ENCODE results near the gene MDC1.
"Not testable (repeated sequence)": the region's sequence is repeated elsewhere in the genome, so short reads cannot be mapped to it uniquely, and the experiment has no call there.

MDC1 gene, protein sequence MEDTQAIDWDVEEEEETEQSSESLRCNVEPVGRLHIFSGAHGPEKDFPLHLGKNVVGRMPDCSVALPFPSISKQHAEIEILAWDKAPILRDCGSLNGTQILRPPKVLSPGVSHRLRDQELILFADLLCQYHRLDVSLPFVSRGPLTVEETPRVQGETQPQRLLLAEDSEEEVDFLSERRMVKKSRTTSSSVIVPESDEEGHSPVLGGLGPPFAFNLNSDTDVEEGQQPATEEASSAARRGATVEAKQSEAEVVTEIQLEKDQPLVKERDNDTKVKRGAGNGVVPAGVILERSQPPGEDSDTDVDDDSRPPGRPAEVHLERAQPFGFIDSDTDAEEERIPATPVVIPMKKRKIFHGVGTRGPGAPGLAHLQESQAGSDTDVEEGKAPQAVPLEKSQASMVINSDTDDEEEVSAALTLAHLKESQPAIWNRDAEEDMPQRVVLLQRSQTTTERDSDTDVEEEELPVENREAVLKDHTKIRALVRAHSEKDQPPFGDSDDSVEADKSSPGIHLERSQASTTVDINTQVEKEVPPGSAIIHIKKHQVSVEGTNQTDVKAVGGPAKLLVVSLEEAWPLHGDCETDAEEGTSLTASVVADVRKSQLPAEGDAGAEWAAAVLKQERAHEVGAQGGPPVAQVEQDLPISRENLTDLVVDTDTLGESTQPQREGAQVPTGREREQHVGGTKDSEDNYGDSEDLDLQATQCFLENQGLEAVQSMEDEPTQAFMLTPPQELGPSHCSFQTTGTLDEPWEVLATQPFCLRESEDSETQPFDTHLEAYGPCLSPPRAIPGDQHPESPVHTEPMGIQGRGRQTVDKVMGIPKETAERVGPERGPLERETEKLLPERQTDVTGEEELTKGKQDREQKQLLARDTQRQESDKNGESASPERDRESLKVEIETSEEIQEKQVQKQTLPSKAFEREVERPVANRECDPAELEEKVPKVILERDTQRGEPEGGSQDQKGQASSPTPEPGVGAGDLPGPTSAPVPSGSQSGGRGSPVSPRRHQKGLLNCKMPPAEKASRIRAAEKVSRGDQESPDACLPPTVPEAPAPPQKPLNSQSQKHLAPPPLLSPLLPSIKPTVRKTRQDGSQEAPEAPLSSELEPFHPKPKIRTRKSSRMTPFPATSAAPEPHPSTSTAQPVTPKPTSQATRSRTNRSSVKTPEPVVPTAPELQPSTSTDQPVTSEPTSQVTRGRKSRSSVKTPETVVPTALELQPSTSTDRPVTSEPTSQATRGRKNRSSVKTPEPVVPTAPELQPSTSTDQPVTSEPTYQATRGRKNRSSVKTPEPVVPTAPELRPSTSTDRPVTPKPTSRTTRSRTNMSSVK (N-terminal part only)

DNA sequence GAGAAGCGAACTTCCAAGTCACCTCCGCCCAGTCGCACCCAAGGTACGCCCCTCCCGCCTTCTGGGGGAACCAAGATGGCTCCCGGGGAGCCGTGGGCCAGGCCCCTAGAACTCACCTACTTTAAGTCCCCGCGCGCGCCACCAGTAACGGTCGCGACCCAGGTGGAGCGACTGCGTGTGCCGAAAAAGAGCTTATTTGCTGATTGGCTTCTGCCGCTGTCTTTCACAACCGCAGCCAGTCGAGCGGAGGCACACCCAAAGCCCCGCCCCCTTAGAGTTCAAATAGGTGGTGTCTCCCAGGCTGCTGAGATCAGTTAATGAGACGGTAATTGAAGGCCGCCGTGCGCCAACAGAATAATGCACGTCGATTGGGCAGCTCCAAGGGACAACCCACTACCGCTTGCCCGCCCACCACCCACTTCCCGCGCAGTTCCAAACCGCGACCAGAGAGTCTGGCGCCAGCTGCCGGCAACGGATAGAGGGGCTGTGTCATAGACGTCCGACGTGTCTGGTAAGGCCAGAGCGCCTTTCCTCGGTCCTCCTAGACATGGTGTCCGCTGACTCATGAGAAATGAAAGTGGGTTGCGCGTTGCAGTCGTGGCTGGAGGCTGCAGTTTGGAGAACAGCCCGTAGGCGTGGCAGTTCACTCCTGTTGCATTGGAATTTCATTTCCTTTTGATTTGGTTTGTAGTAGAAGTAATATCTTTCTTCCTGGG is at the start of gene MDC1:
Gene MDC1 (minus strand): TSS at position 153 of the 716 bp plus-strand sequence. CDS start 2,106 bp downstream, outside the sequence.
- peak; percentile 100 for DNase-seq

DNA sequence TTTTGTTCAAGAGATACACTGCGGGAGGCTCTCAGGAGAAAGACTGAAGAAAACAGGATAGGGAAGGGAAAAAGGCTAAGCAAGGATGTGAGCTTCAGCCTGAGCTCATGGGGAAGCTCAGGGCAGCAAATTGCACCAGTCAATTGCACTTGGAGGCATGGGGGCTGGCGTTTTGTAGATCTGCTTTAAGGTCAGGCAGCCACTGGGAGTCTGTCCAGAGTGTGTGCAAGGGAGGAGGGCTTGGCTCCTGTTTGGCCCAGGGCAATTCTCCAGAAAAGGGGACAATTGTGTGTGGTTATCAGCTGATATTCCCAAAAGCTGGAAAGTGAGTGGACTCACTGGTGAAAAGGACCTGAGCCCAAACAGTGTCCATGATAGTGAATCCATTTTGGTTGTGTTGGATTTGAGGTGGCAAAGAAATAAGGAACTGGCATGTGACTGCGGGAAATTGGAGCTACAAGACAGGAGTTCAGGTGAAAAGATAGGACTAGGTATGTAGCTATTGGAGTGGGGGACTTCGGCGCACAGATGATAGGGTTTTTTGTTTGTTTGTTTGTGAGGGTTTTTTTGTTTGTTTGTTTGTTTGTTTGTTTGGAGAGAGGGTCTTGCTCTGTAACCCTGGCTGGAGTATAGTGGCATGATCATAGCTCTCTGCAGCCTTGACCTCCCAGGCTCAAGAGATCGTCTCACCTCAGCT is 49.5 kb upstream of the MDC1 start:
- no peak for DNase-seq

DNA sequence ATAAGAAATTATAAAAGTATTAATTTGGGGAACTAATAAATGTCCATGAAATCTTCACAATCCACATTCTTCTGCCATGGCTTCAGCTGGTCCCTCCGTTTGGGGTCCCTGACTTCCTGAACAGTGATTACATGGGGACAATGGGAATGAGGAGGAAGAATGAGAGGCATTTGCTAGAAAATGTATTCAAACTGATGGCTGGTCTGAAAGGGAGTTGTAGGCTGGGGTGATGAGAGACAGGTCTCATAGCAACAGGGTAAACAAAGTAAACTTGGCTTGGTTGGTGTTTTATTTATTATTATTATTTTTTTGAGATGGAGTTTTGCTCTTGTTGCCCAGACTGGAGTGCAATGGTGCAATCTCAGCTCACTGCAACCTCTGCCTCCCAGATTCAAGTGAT is 48.4 kb upstream of the MDC1 start:
- DNase-seq = not testable (repeated sequence)

DNA sequence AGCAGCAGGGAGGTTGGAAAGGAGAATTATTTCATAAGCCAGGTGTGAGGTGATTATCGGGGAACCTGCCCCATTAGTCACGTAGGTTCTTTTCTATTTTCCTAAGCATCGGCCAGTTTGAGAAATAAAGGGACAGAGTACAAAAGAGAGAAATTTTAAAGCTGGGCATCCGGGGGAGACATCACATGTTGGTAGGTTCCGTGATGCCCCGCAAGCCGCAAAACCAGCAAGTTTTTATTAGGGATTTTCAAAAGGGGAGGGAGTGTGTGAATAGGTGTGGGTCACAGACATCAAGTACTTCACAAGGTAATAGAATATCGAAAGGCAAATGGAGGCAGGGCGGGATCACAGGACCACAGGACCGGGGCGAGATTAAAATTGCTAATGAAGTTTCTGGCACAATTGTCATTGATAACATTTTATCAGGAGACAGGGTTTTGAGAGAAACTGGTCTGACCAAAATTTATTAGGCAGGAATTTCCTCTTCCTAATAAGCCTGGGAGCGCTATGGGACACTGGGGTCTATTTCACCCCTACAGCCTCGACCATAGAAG is 47.5 kb upstream of the MDC1 start:
- not testable (repeated sequence) for DNase-seq

DNA sequence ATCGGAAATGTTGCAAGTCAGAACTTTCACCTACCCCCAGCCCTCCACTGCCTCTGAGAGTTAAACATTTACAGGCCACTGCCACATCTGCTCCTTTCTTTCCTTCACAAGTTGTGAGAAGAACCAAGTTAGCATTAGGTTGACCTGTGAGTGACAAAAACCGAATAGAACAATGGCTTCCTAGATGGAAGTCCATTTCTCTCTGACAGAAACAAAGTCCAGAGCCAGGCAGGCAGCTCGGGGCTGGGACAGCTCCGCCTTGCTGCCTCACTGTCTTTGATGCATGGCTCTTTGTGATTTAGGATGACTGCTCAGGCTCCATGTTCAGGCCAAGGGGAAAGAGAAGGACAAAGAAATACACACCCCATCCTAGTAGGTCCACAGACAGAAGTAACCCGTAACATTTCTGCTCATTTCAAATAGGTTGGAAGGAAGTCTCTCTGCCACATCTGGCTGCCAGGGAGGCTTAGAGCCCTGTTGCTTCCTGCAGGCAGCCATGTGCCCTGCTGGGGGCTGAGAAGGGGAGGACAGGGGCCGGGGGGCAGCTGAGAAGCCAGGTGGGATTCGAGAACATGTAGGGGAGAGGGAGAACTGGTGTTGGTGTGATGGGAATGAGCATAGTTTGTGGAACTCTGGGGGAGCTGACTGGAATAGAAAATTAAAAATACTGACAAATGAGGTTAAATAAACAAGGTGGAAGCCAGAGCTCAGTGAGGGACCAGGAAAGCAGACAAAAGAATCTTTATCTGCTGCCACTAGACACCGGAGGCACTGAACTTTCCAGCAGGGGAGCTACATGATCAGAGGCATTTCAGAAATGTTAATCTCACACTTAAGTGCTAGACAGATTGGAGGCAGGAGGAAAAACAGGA is 46.8 kb upstream of the MDC1 start:
- peak; percentile 48 for DNase-seq

DNA sequence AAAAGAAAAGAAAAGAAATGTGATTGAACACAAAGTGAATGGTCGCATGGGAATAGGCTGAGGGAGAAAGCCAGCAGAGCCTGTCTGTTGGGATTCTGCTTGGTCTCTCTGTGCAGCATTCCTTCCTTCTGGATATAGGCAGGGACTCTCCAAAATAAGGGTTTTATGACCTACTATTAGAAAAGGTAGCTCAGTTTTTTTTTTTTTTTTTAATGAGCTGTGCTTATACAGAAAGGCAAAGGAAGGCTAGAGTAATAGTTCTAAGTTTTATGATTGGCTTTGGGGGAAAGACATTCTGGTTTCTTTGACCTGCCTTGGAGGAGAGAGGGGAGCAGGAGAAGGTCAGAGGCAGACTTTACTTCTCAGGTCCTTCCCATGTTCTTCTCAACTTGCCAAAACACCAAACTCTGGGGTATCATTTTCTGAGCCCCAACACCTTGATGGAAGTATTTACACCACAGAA is 46.1 kb upstream of the MDC1 start:
- no peak for DNase-seq

DNA sequence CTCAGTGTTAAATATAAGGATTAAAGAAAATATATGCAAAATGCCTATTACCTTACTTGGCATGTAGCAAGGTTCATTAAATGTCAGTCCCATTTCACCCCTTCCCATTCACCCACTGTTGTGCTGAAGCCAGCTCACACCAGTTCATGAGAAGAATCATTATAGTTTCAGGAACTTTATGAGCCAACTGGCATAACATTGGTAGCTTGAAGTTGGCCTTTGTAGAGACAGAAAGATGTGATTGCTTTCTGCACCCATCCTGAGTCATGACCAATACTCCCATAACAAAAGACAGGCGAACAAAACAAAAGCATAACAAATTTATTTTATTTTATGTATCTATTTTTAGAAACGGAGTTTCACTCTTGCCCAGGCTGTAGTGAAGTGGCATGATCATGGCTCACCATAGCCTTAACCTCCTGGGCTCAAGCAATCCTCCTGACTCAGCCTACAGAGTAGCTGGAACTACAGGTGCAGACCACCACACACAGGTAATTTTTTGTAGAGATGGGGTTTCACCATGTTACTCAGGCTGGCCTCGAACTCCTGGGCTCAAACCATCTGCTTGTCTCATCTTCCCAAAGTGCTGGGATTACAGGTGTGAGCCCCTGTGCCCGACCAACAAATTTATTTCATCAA is 44.8 kb upstream of the MDC1 start:
- DNase-seq = no peak

DNA sequence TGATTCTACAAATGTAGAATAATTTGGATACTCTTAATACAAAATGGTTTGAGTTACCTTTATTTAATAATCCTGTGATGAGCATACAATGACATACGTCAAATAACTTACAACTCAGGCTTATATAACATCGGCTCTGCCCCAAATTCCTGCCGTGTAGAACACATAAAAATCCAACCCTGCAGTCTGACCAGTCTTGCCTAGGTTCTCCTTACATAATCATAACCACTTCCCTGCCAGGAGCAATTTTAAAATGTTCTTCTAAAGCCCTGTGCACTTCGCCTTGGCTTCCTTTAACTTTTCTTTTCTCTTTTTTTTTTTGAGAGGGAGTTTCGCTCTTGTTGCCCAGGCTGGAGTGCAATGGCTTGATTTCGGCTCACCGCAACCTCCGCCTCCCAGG is 43.5 kb upstream of the MDC1 start:
- DNase-seq = no peak

DNA sequence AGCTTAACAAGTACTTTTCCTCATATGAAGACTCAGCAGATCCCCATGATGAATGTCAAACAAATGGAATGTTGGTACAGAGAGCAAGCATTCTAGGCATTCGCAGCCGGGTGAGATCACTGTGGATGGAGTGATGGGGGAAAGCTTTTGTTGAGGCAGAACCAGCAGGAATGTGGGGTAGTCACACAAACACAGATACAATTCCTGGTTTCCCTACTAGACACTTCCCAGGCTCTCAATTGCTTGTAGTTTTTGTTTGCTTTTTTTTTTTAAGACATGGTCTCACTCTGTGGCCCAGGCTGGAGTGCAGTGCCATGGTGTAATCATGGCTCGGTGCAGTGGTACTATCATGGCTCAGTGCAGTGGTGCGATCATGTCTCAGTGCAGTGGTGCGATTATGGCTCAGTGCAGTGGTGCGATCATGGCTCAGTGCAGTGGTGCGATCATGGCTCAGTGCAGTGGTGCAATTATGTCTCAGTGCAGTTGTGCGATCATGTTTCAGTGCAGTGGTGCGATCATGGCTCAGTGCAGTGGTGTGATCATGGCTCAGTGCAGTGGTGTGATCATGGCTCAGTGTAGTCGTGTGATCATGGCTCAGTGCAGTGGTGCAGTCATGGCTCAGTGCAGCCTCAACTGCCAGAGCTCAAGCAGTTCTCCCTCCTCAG is 42.6 kb upstream of the MDC1 start:
- no peak for DNase-seq

DNA sequence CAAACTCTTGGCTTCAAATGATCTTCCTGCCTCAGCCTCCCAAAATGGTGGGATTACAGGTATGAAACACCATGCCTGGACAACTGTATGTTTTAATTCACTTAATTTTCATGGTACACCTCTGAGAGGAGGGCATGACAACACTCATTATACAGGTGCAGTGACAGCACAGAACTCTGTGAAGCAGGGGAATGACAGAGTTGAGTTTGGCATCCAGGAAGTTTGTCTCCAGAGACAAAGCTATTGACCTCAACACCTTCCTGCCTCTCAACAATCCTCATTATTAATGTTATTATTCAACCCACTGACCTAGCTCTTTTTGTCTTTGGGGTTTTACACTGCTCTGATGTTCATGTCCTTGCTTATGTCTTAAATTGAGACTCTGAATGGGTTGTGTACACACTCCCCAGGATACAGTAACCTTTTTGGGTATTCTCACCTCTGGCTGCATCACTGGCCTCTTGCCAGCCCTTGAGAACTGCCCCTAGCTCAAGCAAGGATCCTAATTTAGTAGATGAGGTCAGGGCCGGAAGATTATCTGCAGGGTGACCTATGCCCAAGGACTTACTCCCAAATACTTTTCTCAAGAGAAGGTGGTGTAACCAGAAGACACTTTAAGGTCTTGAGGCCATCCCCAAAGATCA is 40.3 kb upstream of the MDC1 start:
- no peak for DNase-seq

DNA sequence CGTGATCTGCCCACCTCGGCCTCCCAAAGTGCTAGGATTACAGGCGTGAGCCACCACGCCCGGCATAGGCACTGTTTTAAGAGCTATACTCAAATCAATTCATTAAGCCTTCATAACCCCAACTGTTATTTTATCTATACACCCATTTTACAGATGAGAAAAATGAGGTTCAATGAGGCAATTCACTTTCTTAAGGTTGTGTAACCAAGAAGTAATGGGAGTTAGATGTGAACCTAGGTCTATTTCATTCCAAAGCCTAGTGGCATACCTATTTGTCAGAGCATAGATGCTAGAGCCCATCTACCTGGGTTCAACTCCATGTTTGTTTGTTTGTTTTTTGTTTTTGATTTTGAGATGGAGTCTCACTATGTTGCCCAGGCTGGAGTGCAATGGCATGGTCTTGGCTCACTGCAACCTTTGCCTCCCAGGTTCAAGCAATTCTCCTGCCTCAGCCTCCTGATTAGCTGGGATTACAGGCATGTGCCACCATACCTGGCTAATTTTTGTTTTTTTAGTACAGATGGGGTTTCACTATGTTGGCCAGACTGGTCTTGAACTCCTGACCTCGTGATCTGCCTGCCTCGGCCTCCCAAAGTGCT is 39.4 kb upstream of the MDC1 start:
- DNase-seq = not testable (repeated sequence)

DNA sequence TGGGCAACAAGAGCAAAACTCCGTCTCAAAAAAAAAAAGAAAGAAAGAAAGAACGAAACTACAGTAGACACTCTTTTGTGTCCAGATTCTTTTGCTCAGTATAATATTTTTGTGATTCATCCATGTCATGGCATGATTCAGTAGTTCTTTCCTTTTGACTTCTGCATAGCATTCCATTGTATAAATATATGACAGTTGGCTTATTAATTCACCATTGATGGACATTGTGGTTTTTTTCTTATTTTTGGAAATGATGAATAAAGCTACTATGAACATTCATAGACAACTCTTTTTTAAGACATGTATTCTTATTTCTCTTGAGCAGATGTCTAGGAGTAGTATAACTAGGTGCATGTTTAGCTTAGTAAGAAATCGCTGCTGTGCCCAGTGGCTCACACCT is 37.5 kb upstream of the MDC1 start:
- no peak for DNase-seq

DNA sequence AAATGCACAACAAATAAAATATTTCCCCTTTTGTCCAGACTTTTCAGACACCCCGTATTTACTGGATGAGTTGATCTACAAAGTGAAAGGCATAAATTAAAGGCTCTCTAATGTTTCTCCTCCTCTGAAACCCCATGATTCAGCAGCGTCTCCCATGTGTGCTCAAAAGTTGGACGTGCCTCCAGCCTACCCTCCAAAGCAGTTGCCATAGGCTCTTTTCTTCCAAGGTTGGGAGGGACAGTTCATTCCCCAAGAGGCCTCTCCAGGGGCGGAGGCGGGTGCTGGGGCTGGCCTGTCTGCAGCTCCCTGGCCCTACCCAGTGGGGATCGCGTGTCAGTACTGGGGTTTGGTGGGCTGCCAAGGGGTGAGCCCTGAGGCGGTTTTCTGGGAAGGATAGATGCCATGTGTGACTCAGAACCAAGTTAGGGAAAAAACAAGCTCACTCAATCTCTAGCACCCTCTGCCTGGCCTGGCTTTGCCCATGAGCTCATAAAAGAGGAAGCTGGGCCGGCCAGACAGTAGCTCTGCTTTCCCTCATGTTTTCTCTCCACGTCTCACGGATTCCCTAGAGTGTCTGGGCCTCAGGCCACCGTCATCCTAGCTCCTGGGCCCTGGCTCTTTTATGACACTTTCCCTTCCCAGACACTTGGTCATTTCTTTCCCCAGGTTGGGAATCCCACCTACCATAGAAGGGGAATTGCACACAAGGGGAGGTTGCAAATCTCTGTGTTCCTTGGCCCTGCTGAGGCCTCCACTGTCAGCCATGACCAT is 35.3 kb upstream of the MDC1 start:
- DNase-seq = peak; percentile 75

DNA sequence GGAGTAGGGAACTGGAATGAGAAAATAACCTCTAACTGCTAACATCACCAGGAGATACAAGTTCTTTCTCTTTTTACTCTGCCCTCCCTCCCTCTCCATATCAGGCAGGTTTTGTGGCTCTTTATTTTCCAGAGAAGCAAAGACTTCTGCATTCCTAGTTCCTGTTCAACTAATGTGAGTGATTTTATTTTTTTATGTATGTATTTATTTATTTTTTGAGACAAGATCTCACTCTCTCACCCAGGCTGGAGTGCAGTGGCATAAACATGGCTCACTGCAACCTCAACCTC is 33.2 kb upstream of the MDC1 start:
- peak; percentile 38 for DNase-seq

DNA sequence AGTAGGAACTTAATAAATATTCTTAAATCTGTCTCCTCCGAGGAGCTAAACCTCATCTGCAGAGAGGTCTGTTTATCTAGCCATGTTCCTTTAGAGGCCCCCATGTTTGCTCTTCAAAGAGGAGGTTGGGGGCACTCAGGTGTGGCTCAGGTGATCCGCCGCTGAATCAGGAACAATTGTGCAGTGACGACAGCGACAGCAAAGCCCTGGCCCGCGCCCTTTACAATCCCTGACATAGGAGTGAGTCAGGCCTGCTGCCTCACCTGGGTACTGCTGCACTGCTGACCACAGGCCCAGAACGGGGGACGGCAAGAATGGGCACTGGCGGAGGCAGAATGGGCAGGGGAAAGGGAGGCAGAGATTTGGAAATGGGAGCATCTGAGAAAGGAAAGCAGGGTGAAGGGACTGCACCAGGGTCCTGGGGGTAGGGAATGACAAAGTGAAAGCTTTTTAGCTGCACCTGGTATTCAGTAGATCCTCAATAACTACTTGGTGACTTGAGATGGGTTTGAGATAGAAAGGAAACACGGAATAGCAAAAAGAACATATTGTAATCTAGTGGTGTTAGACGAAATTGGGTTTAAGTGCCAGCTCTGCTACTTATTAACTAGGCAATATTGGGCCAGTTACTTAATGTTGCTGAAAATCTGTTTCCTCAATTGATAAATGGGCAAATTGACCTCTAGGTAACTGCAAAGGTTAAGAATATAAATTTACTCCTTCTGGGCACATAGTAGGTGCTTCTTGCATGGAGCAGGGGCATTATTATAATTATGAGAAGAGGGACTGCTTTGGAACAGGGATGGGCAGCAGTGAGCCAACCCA is 32.7 kb upstream of the MDC1 start:
- DNase-seq = no peak

DNA sequence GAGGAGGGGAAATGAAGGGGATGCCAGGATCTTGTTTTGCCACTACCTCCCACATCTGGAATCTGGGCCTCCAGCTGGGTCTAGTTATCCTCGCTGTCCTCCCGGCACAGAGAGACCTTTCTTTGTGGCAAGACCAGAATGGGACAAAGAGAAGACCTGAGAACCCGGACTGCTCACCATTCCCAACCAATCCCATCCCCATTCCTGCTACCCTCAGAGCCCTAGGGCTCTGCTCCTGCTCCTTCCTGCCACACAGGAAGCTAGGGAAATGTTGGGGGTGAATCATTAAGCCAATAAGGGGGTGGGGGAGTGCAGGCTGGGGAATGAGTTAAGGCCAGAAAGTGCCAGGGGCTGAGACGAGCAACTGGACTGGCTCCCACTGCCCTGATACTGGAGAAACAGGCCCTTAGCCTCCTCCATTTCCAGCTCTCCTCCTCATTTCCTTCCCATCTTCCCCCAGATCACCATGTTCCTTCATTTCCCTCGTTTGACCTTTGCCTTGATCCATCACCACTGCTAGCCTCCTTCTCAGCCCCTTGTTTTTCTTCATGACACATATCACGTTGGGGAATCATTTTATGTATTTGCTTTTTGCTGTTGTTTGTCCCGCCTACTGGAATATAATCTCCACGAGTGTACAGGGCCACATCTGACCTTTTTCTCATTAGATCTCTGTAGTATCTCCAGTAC is 31.9 kb upstream of the MDC1 start:
- no peak for DNase-seq
